HG03095 (cell line): ENCODE data around the gene ABCC12.

Source experiments
- ATAC-seq: cut with Tn5 transposase; IDR thresholded peaks from one replicate; pipeline ENCODE4 v1.9.1; 2021; ENCODE audit warnings: moderate library complexity; ENCODE audit not compliant: unreplicated experiment

The ABCC12 gene

DNA sequence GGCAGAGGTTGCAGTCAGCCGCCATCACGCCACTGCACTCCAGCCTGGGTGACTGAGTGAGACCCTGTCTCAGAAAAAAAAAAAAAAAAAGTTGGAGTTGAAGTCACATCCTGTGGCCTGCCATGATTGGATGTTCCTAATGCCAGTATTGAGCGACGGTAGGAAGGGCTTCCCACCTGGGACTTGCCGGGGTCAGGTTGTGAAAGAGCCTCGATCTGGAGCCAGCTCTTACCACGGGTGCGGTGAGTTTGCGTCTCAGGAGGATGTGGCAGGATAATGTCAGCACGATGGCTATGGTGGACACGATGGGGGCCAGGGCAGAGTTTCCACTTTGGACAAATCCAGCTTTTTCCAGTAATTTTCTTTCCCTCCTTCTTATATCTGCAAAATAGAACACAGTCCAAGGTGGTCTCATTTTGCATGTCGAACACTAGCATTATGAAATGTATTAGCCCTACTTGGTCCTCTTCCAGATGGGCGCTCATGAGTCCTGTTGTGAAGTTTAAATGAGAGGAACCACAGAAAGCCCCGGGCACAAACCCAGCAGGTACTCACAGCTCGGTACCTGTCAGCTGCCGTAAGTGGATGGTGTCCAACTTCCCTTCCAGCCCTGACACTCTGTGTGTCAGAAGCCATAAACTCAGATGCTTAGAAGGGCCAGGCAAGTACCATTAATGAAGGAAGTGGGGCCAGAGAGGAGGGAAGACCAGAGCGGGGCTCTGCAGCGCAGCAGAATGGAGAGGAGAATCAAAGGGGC is 22.2 kb downstream of the ABCC12 start:
- ATAC-seq = no peak

DNA sequence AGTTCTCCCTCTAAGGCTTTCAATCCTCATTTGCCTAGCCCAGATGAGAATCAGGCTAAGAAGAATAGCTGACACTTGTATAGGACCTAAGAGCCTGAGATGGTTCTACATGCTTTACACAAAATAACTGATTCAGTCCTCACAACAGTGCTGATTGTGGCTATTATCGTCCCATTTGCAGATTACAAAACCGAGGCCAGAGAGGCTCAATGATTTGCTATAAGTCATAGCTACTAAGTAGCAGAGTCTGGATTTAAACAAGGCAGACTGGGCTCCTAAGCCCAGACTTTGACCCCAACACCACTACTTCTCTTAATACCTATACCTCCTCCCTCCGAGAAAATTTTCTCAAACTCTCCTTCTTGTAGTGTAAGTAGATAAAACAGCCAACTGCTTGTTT is 23.1 kb downstream of the ABCC12 start:
- no peak for ATAC-seq

DNA sequence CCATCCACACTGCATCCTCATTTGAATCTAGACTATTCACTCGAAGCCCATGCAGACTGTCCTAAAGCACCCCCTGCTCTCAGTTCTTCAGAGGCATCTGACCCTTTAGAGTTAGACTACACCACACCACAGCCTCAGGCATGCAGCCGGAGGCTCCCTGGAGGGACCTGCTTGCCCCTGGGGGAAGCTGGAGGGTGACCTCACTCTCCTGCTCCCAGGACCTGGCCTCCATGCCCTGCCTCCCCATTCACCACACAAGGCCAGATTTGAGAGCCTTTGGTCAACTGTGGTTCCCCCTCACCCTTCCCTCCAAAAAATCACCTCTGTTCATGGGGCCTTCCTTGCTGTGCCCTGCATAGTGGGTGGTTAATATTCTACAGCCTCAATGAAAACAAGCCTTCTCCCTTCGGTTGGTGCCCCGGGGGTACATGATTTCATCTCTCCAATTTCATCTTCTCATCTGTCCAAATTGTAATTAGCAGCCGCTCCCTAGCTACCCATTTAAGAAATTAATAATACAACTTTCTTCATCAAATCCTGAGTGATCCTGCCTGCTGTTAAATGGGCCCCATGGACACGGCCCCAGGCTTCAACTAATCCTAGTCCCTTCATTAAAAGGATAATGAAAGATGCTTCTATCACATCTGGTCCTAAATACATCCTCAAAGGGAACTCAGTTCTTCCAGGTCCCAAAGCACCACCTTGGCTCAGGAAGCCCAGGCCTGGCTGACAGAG is 24.4 kb downstream of the ABCC12 start:
- ATAC-seq = no peak

DNA sequence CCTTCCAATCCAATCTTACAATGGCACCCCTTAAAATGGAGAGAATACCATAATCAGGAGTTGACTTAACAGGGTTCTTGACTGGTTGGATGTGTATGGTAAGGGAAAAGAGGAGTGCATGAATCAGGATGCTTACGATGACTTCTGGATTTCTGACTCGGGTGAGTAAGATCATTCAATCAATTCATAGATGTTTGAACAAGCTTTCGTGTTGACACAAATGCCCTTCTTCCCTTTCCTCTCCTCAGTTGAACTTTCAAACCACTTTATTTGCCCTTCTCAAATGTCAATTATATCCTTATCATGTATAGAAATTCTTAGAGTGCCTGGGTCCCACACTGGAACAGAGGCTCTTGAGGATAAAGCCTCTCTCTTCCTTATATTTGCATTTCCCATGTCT is 25.9 kb downstream of the ABCC12 start:
- no peak for ATAC-seq

- ATAC-seq = no peak
Measured at GRCh38 chr16:48128769-48129168, 27.0 kb downstream of the ABCC12 start.

GRCh38 chr16:48126801-48127644 is 28.8 kb downstream of the ABCC12 start:
- no peak for ATAC-seq

GRCh38 chr16:48125888-48126287 is 29.9 kb downstream of the ABCC12 start:
- no peak for ATAC-seq

- no peak for ATAC-seq
Measured at GRCh38 chr16:48124266-48124665, 31.5 kb downstream of the ABCC12 start.

- peak; percentile 57 for ATAC-seq
Measured at GRCh38 chr16:48123104-48123788, 32.5 kb downstream of the ABCC12 start.

GRCh38 chr16:48121276-48121675 is 34.5 kb downstream of the ABCC12 start:
- no peak for ATAC-seq

DNA sequence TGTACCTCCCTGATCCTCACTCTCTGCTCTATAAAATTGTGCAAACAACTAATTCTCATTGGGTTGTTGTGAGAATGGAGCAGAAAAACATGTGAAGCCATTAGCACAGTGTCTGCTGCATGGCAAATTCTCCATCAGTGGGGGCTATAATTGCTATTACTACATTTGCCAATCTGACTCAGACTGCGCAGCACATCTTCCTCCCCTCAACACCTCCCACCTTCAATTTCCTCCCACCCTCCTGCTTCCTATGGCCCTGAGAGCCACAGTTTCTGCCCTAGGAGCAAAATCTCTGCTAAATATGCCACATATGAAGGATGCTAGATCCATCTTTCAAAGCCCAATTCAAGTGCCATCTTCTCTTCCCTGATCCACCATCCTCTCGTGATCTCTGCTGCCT is 37.0 kb downstream of the ABCC12 start:
- ATAC-seq = no peak

GRCh38 chr16:48117217-48118105 is 38.3 kb downstream of the ABCC12 start:
- ATAC-seq = no peak

GRCh38 chr16:48115299-48115698 is 40.5 kb downstream of the ABCC12 start:
- ATAC-seq = no peak

DNA sequence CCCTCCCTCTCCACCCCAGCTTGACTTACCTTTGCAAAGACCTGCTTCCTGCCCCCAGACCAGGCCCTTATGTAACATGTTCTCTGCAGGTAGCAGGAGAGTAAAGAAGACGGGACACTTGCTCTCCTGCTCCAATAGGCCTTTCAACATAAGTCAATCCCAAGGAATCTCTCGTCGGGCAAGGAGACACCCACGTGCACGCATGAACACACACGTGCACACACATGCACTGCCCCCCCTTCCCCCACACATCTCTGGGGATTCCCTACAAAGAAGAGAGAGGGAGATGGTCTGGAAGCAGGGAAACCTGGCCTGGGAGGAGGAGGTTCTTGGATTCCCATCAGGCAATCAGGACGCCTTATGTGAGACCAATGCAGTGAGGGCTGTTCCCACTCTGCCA is 41.4 kb downstream of the ABCC12 start:
- no peak for ATAC-seq

- no peak for ATAC-seq
Measured at GRCh38 chr16:48113471-48113870, 42.3 kb downstream of the ABCC12 start.

DNA sequence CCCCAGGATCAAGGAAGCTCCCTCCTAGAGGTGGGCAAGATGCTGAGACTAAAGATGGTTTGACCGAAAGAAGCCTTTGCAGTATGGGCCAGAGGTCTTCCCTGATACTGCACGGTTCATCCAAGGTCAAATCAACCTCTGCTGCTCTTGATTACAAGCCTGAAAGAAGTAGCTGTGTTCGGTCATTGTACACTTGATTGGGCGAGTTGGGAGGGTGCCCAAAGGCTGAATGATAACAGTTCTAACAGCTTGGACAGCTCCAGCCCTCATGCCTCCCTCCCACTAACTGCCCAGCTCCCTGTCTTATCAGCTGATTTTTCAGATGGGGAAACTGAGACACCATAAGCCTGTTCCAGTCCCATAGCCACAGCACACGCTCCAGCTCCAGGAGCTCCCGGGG is 42.8 kb downstream of the ABCC12 start:
- no peak for ATAC-seq

DNA sequence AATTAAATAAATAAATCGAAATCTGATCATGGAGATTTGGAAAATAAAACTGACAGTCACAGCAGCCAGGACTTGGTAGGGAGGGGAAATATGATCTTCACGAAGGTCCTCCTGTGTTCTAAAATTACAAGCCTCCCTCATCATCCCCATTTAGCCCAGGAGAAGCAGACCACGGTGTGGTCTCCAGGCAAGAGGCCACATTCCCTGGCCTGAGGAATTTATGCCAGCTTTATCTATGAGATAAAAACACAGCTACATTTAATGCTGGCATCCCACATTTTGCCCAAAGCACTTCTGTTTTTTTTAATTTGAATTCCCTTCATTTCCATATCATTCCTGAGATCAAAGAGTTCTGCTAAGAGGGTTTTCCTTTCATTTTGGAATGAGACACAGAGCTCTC is 43.2 kb downstream of the ABCC12 start:
- no peak for ATAC-seq

DNA sequence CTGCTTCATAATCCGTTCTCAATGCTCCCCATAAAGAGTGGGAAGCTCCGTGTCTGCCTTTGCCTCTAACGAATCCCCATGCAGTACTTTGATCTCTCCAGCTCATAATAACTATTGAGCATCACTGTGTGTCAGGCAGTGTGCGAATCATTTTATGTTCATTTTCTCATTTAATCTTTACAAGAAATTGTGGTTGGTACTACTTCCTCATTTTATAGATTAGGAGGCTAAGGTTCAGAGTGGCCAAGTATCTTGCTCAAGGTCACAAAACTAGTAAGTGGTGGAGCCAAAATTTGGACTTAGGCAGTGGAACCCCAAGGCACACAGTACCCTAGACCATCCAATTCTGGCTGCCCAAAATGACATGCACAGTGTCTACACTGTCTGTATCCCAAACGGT is 44.8 kb downstream of the ABCC12 start:
- no peak for ATAC-seq

DNA sequence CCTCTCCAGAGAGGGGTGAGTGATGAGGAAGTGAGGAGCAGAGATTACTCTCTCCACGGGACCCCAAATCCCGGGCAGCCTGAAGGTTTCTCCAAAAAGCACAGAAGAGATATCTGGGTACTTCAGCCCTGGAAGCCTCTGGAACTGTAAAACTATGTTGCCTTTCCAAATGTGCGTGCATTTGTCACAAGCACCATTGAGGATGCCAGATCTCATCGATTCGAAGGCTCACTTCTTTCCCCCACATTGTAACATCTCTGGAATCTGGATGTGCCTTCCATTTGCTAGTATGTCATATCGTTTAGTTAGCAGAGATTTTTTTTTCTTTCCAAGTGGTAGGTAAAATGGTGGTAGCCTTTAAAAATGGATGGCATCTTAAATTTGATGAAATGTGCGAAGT is 45.8 kb downstream of the ABCC12 start:
- ATAC-seq = no peak

GRCh38 chr16:48109475-48109874 is 46.3 kb downstream of the ABCC12 start:
- ATAC-seq = no peak
